ENCODE data around the gene MOK. TPM values are rescaled to one million over a fixed set of nuclear protein-coding genes. Genes with fewer than 3 reads are reported as not detected.
"Not testable (repeated sequence)": the region's sequence is repeated elsewhere in the genome, so short reads cannot be mapped to it uniquely, and the experiment has no call there.

The MOK gene
- total RNA-seq: 2.3 and 7.5 TPM in 2 replicates

GRCh38 chr14:102304611-102305506 is at the start of gene MOK:
Gene MOK, minus strand, starts transcription at chr14:102305164. Its CDS starts 196 bp downstream, at chr14:102304968.
- peak within 1 kb of the TSS; percentile 96 for H3K4me3 ChIP-seq (ENCODE audit: low read depth, low read length)
- DNase-seq (ENCODE audit: low read depth): no peak
- TF ChIP-seq CTCF (conservative IDR thresholded peaks at IDR 0.05; ENCODE audit: low read depth, low read length): no peak

- no peak overlapping the region for H3K4me3 ChIP-seq (ENCODE audit: low read depth, low read length)
- DNase-seq (ENCODE audit: low read depth): no peak
- TF ChIP-seq CTCF (conservative IDR thresholded peaks at IDR 0.05; ENCODE audit: low read depth, low read length): no peak
Observed at GRCh38 chr14:102353126-102353619, 48.2 kb upstream of the MOK start.

GRCh38 chr14:102352213-102352612 is 47.2 kb upstream of the MOK start:
- no peak for TF ChIP-seq CTCF (conservative IDR thresholded peaks at IDR 0.05; ENCODE audit: low read depth, low read length)
- DNase-seq (ENCODE audit: low read depth): no peak
- H3K4me3 ChIP-seq (ENCODE audit: low read depth, low read length): no peak overlapping the region

- DNase-seq (ENCODE audit: low read depth); H3K4me3 ChIP-seq (ENCODE audit: low read depth, low read length): not testable (repeated sequence)
Observed at GRCh38 chr14:102351593-102351992, 46.6 kb upstream of the MOK start.

GRCh38 chr14:102351023-102351422 is 46.1 kb upstream of the MOK start:
- no peak for DNase-seq (ENCODE audit: low read depth)
- H3K4me3 ChIP-seq (ENCODE audit: low read depth, low read length): no peak overlapping the region
- no peak for TF ChIP-seq CTCF (conservative IDR thresholded peaks at IDR 0.05; ENCODE audit: low read depth, low read length)

- TF ChIP-seq CTCF (conservative IDR thresholded peaks at IDR 0.05; ENCODE audit: low read depth, low read length): no peak
- no peak for DNase-seq (ENCODE audit: low read depth)
- H3K4me3 ChIP-seq (ENCODE audit: low read depth, low read length): no peak overlapping the region
Observed at GRCh38 chr14:102348376-102348775, 43.4 kb upstream of the MOK start.

GRCh38 chr14:102346645-102347044 is 41.7 kb upstream of the MOK start:
- no peak for TF ChIP-seq CTCF (conservative IDR thresholded peaks at IDR 0.05; ENCODE audit: low read depth, low read length)
- no peak for DNase-seq (ENCODE audit: low read depth)
- no peak overlapping the region for H3K4me3 ChIP-seq (ENCODE audit: low read depth, low read length)
